Activated effector memory CD4-positive, alpha-beta T cell treated with Interleukin-2 at 50 U/mL for 16 hours (primary cell): ENCODE results near the gene FAM50A.

Experiments
- DNase-seq: peaks from one replicate; pipeline ENCODE4 v3.0.0-alpha.2; 2020

The FAM50A gene

GRCh38 chrX:154468217-154468616 lies 24.3 kb downstream of the FAM50A start:
- DNase-seq = no peak

GRCh38 chrX:154469114-154469513 lies 25.2 kb downstream of the FAM50A start:
- DNase-seq = no peak

GRCh38 chrX:154469880-154470279 lies 25.9 kb downstream of the FAM50A start:
- no peak for DNase-seq

GRCh38 chrX:154470434-154470833 lies 26.5 kb downstream of the FAM50A start:
- DNase-seq = no peak

- no peak for DNase-seq
Observed at GRCh38 chrX:154470914-154471568, 27.1 kb downstream of the FAM50A start.

GRCh38 chrX:154471839-154472684 lies 28.1 kb downstream of the FAM50A start:
- no peak for DNase-seq

- DNase-seq = no peak
Observed at GRCh38 chrX:154472685-154473632, 29.0 kb downstream of the FAM50A start.

GRCh38 chrX:154473683-154474082 lies 29.7 kb downstream of the FAM50A start:
- DNase-seq = no peak

- no peak for DNase-seq
Observed at GRCh38 chrX:154476821-154477220, 32.9 kb downstream of the FAM50A start.

- no peak for DNase-seq
Observed at GRCh38 chrX:154477891-154478477, 34.0 kb downstream of the FAM50A start.

GRCh38 chrX:154478728-154479622 lies 35.0 kb downstream of the FAM50A start, which contains the start of gene LAGE3:
LAGE3 (minus strand) TSS chrX:154479281; CDS start chrX:154478915, 366 bp downstream.
- peak; percentile 90 for DNase-seq

- DNase-seq = no peak
Observed at GRCh38 chrX:154481195-154481594, 37.3 kb downstream of the FAM50A start.

GRCh38 chrX:154481911-154482601 lies 38.1 kb downstream of the FAM50A start:
- no peak for DNase-seq

- DNase-seq = no peak
Observed at GRCh38 chrX:154482786-154483185, 38.8 kb downstream of the FAM50A start.

- DNase-seq = no peak
Observed at GRCh38 chrX:154483325-154483724, 39.4 kb downstream of the FAM50A start.

GRCh38 chrX:154484255-154485149 lies 40.6 kb downstream of the FAM50A start:
- DNase-seq = no peak

- DNase-seq = no peak
Observed at GRCh38 chrX:154485150-154486051, 41.5 kb downstream of the FAM50A start.

- peak; percentile 20 for DNase-seq
Observed at GRCh38 chrX:154486052-154486395, 42.1 kb downstream of the FAM50A start.
